ENCODE results near the gene CHEK2.
"Not testable (repeated sequence)": the region's sequence is repeated elsewhere in the genome, so short reads cannot be mapped to it uniquely, and the experiment has no call there.

The CHEK2 gene

DNA sequence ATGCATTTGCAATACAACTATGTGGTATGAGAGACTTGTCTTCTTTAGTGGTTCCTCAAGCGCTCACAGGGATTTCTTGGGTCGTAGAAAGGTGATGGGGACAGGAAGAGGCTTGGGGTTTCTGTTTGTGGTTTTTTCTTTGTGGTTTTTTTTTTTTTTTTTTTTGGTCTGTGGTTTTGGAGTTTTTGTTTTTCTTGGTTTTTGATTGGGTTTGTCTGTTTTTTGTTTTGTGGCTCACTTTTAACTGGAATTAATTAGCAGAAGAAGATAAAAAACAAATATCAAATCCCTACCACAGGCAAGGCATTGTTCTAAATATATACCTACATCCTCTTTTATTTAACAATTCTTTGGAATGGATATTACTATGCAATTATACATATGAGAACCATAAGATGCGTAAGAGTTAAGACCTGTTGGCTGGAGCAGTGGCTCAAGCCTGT, 67.5 kb downstream of the CHEK2 start:
- TF ChIP-seq, protein P1, sequence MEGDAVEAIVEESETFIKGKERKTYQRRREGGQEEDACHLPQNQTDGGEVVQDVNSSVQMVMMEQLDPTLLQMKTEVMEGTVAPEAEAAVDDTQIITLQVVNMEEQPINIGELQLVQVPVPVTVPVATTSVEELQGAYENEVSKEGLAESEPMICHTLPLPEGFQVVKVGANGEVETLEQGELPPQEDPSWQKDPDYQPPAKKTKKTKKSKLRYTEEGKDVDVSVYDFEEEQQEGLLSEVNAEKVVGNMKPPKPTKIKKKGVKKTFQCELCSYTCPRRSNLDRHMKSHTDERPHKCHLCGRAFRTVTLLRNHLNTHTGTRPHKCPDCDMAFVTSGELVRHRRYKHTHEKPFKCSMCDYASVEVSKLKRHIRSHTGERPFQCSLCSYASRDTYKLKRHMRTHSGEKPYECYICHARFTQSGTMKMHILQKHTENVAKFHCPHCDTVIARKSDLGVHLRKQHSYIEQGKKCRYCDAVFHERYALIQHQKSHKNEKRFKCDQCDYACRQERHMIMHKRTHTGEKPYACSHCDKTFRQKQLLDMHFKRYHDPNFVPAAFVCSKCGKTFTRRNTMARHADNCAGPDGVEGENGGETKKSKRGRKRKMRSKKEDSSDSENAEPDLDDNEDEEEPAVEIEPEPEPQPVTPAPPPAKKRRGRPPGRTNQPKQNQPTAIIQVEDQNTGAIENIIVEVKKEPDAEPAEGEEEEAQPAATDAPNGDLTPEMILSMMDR (IDR thresholded peaks at IDR 0.05; ENCODE audit: low read depth, low read length) = no peak
- no peak overlapping the region for H3K4me3 ChIP-seq (ENCODE audit: low read depth, low read length)

DNA sequence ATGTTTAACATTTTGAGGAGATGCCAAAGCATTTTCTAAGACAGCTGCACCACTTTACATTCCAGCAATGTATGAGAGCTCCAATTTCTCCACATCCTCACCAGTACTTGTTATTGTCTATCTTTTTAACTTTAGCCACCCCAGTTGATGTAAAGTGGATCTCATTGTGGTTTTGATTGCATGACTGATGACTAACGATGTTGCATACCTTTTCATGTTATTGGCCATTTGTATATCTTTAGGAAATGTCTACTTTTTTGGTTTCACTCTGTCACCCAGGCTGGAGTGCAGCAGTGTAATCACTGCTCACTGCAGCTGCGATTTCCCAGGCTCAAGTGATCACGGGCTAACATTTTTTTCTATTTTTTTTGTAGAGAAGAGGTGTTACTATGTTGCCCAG, 70.9 kb downstream of the CHEK2 start:
- TF ChIP-seq, protein P1 (IDR thresholded peaks at IDR 0.05; ENCODE audit: low read depth, low read length) = no peak
- H3K4me3 ChIP-seq (ENCODE audit: low read depth, low read length) = no peak overlapping the region

DNA sequence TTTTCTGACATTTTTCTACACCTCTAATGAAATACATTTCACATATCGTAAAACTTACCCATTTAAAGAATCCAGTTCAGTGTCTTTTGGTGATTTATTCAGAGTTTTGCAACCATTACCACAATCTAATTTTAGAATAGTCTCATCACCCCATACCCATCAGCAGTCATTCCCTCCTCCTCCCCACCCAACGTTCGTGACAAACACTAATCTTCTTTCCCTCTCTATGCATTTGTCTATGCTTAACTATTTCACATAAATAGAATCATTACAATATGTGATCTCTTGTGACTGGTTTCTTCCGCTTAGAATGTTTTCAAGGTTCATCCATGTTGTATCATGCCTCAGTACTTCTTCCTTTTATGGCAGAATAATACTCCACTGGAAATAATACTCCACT, 71.5 kb downstream of the CHEK2 start:
- no peak overlapping the region for H3K4me3 ChIP-seq (ENCODE audit: low read depth, low read length)
- TF ChIP-seq, protein P1 (IDR thresholded peaks at IDR 0.05; ENCODE audit: low read depth, low read length) = no peak

DNA sequence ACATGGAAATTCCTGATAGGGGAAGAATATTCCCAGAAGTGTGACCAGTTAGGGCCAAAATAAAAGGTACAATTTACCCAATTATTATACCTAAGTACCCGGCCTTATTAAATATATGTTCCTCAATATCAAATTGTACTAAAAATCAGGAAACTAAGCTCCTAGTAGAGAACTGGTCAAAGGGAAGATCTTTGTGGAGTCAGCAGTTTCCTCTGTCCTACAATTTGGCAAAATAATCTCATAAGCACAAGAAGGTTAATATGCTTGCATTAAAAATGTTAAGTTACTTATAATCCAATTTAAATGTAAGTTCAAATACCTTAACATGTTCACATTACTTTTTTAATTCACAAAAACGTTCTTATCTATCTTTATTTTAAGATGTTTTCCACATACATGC, 72.2 kb downstream of the CHEK2 start:
- TF ChIP-seq, protein P1 (IDR thresholded peaks at IDR 0.05; ENCODE audit: low read depth, low read length) = no peak
- no peak overlapping the region for H3K4me3 ChIP-seq (ENCODE audit: low read depth, low read length)

- H3K4me3 ChIP-seq (ENCODE audit: low read depth, low read length) = not testable (repeated sequence)
These were observed 78.1 kb downstream of the CHEK2 start for GRCh38 chr22:28663569-28663942.

DNA sequence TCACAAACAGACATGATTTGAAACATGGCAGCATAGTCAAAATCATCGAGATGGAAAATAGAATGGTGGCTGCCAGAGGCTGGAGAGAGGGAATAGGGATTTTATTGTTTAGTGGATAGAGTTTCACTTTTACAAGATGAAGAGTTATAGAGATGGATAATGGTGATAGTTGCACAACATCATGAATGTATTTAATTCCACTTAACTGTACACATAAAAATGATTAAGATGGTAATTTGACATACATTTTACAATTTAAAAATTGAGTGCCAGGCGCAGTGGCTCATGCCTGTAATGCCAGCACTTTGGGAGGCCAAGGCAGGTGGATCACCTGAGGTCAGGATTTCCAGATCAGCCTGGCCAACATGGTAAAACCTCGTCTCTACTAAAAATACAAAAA, 83.2 kb downstream of the CHEK2 start:
- TF ChIP-seq, protein P1 (IDR thresholded peaks at IDR 0.05; ENCODE audit: low read depth, low read length) = no peak
- no peak overlapping the region for H3K4me3 ChIP-seq (ENCODE audit: low read depth, low read length)

DNA sequence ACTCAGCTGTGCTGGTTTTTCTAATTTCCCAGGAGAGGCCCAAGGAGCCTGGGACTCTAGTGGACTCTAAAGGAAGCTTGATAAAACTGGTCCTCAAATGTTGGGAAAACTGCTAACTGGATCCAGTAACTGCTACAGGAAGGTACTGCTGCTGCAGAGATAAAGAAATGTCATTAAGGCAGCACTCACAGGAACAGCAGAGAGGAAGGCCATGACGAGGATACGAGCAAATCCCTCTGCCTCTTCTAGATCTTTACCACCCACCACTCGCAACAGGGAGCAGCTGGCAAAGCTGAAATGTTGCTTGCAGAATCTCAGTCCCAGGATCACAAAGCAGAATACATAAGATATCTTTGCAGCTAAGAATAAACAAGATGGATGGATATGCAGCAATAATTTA, 85.4 kb downstream of the CHEK2 start:
- TF ChIP-seq, protein P1 (IDR thresholded peaks at IDR 0.05; ENCODE audit: low read depth, low read length) = no peak
- H3K4me3 ChIP-seq (ENCODE audit: low read depth, low read length) = no peak overlapping the region

GRCh38 chr22:28650463-28650862, 91.2 kb downstream of the CHEK2 start:
- TF ChIP-seq, protein P1 (IDR thresholded peaks at IDR 0.05; ENCODE audit: low read depth, low read length) = no peak

More at GRCh38 chr22:28650463-28650862, 91.2 kb downstream of the CHEK2 start:
- no peak overlapping the region for H3K4me3 ChIP-seq (ENCODE audit: low read depth, low read length)

All from WI38 (cell line).